Neural crest cell (in vitro differentiated cells): ENCODE results near the gene KDM6B. TPM values are rescaled to one million over a fixed set of nuclear protein-coding genes. Genes with fewer than 3 reads are reported as not detected.
A peak's percentile ranks its signal among the peaks of the same experiment; 100 is the strongest.

ENCODE experiments used
- DNase-seq: peaks from one replicate; pipeline ENCODE4 v3.0.0; 2021; ENCODE audit warnings: low read depth, mixed read lengths, low spot score
- H3K27ac Mint-ChIP-seq: one replicate; pipeline ENCODE4 v1.8.0; 2021; ENCODE audit warnings: mild to moderate bottlenecking, mixed read lengths; ENCODE audit not compliant: unreplicated experiment
- H3K27me3 Mint-ChIP-seq: 2 replicates; pipeline ENCODE4 v1.8.0; 2021; ENCODE audit warnings: low read depth, mild to moderate bottlenecking, mixed read lengths
- H3K36me3 Mint-ChIP-seq: 2 replicates; pipeline ENCODE4 v1.8.0; 2021; ENCODE audit warnings: low read depth, mild to moderate bottlenecking, mixed read lengths
- H3K4me1 Mint-ChIP-seq: 2 replicates; pipeline ENCODE4 v1.8.0; 2021; ENCODE audit warnings: mixed read lengths
- H3K4me3 Mint-ChIP-seq: one replicate; pipeline ENCODE4 v1.8.0; 2021; ENCODE audit warnings: mild to moderate bottlenecking, mixed read lengths
- H3K9me3 Mint-ChIP-seq: 2 replicates; pipeline ENCODE4 v1.8.0; 2021; ENCODE audit warnings: mixed read lengths
- total RNA-seq: library from RNA; stranded (reverse); gene quantifications from 2 replicates; pipeline ENCODE4 v1.2.1, GENCODE V29; 2021
- TF ChIP-seq, protein P1 (sequence below): fragments of 200-600 bp; sonication (generic); conservative IDR thresholded peaks from 2 replicates; pipeline ENCODE4 v1.5.0; 2021; ENCODE audit warnings: antibody characterized with exemption, mild to moderate bottlenecking

The KDM6B gene
- total RNA-seq, 1 donor from 2014 or later, result 70.2 TPM

DNA sequence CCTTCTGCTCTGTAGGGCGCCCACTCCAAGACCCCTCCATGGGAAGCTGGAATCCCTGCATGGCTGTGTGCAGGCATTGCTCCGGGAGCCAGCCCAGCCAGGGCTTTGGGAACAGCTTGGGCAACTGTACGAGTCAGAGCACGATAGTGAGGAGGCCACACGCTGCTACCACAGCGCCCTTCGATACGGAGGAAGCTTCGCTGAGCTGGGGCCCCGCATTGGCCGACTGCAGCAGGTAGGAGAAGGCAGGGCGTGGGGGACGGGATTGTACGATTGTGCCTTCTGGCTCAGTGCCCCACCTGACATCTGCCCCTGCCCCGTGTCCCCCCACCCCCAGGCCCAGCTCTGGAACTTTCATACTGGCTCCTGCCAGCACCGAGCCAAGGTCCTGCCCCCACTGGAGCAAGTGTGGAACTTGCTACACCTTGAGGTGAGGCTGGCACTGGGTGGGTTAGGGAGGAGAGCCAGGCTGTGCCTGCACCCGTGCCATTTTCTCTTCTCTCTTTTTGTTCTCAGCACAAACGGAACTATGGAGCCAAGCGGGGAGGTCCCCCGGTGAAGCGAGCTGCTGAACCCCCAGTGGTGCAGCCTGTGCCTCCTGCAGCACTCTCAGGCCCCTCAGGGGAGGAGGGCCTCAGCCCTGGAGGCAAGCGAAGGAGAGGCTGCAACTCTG lies 12.2 kb downstream of the KDM6B start:
- H3K4me3 Mint-ChIP-seq, result peak overlapping the region; percentile 61
- H3K36me3 Mint-ChIP-seq, result no peaks in the 10 kb centered on the region
- no peak overlapping the region for H3K27ac Mint-ChIP-seq
- peaks cover 3% of the 10 kb centered on the region for H3K27me3 Mint-ChIP-seq
- peaks cover 26% of the 10 kb centered on the region for H3K4me1 Mint-ChIP-seq
- TF ChIP-seq, protein P1, sequence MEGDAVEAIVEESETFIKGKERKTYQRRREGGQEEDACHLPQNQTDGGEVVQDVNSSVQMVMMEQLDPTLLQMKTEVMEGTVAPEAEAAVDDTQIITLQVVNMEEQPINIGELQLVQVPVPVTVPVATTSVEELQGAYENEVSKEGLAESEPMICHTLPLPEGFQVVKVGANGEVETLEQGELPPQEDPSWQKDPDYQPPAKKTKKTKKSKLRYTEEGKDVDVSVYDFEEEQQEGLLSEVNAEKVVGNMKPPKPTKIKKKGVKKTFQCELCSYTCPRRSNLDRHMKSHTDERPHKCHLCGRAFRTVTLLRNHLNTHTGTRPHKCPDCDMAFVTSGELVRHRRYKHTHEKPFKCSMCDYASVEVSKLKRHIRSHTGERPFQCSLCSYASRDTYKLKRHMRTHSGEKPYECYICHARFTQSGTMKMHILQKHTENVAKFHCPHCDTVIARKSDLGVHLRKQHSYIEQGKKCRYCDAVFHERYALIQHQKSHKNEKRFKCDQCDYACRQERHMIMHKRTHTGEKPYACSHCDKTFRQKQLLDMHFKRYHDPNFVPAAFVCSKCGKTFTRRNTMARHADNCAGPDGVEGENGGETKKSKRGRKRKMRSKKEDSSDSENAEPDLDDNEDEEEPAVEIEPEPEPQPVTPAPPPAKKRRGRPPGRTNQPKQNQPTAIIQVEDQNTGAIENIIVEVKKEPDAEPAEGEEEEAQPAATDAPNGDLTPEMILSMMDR, result no peak
- DNase-seq, result no peak
- no peaks in the 10 kb centered on the region for H3K9me3 Mint-ChIP-seq

- Mint-ChIP-seq H3K9me3 (no peaks in the 10 kb centered on the region), H3K27me3 (peaks cover 6% of the 10 kb centered on the region), H3K4me1 (peaks cover 26% of the 10 kb centered on the region), H3K27ac (no peak overlapping the region), H3K4me3 (peak overlapping the region; percentile 76), H3K36me3 (peaks cover 4% of the 10 kb centered on the region)
- DNase-seq, result no peak
- TF ChIP-seq, protein P1, result no peak
These were observed 13.0 kb downstream of the KDM6B start for GRCh38 chr17:7846765-7847661.

- no peaks in the 10 kb centered on the region for H3K9me3 Mint-ChIP-seq
- H3K36me3 Mint-ChIP-seq, result peaks cover 7% of the 10 kb centered on the region
- H3K27me3 Mint-ChIP-seq, result peaks cover 6% of the 10 kb centered on the region
- no peak overlapping the region for H3K4me3 Mint-ChIP-seq
- peaks cover 15% of the 10 kb centered on the region for H3K4me1 Mint-ChIP-seq
- no peak overlapping the region for H3K27ac Mint-ChIP-seq
- no peak for DNase-seq
- TF ChIP-seq, protein P1, result no peak
These were observed 14.1 kb downstream of the KDM6B start for GRCh38 chr17:7848131-7848579.

DNA sequence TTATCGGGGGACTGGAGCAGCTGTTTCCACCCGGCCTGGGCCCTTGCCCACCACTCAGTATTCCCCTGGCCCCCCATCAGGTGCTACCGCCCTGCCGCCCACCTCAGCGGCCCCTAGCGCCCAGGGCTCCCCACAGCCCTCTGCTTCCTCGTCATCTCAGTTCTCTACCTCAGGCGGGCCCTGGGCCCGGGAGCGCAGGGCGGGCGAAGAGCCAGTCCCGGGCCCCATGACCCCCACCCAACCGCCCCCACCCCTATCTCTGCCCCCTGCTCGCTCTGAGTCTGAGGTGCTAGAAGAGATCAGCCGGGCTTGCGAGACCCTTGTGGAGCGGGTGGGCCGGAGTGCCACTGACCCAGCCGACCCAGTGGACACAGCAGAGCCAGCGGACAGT lies 14.7 kb downstream of the KDM6B start:
- peaks cover 7% of the 10 kb centered on the region for H3K36me3 Mint-ChIP-seq
- H3K4me3 Mint-ChIP-seq, result no peak overlapping the region
- H3K27me3 Mint-ChIP-seq, result peaks cover 6% of the 10 kb centered on the region
- no peaks in the 10 kb centered on the region for H3K9me3 Mint-ChIP-seq
- TF ChIP-seq, protein P1, result no peak
- no peak overlapping the region for H3K27ac Mint-ChIP-seq
- no peak for DNase-seq
- H3K4me1 Mint-ChIP-seq, result peaks cover 11% of the 10 kb centered on the region

DNA sequence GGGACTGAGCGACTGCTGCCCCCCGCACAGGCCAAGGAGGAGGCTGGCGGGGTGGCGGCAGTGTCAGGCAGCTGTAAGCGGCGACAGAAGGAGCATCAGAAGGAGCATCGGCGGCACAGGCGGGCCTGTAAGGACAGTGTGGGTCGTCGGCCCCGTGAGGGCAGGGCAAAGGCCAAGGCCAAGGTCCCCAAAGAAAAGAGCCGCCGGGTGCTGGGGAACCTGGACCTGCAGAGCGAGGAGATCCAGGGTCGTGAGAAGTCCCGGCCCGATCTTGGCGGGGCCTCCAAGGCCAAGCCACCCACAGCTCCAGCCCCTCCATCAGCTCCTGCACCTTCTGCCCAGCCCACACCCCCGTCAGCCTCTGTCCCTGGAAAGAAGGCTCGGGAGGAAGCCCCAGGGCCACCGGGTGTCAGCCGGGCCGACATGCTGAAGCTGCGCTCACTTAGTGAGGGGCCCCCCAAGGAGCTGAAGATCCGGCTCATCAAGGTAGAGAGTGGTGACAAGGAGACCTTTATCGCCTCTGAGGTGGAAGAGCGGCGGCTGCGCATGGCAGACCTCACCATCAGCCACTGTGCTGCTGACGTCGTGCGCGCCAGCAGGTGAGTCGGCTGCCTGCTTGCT lies 15.2 kb downstream of the KDM6B start:
- Mint-ChIP-seq H3K4me3 (peak overlapping the region; percentile 59), H3K27me3 (peaks cover 5% of the 10 kb centered on the region), H3K4me1 (peaks cover 12% of the 10 kb centered on the region), H3K9me3 (no peaks in the 10 kb centered on the region), H3K27ac (no peak overlapping the region), H3K36me3 (peaks cover 7% of the 10 kb centered on the region)
- TF ChIP-seq, protein P1, result no peak
- no peak for DNase-seq
